ENCODE data around the gene ITGA7.

The ITGA7 gene, protein sequence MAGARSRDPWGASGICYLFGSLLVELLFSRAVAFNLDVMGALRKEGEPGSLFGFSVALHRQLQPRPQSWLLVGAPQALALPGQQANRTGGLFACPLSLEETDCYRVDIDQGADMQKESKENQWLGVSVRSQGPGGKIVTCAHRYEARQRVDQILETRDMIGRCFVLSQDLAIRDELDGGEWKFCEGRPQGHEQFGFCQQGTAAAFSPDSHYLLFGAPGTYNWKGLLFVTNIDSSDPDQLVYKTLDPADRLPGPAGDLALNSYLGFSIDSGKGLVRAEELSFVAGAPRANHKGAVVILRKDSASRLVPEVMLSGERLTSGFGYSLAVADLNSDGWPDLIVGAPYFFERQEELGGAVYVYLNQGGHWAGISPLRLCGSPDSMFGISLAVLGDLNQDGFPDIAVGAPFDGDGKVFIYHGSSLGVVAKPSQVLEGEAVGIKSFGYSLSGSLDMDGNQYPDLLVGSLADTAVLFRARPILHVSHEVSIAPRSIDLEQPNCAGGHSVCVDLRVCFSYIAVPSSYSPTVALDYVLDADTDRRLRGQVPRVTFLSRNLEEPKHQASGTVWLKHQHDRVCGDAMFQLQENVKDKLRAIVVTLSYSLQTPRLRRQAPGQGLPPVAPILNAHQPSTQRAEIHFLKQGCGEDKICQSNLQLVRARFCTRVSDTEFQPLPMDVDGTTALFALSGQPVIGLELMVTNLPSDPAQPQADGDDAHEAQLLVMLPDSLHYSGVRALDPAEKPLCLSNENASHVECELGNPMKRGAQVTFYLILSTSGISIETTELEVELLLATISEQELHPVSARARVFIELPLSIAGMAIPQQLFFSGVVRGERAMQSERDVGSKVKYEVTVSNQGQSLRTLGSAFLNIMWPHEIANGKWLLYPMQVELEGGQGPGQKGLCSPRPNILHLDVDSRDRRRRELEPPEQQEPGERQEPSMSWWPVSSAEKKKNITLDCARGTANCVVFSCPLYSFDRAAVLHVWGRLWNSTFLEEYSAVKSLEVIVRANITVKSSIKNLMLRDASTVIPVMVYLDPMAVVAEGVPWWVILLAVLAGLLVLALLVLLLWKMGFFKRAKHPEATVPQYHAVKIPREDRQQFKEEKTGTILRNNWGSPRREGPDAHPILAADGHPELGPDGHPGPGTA

DNA sequence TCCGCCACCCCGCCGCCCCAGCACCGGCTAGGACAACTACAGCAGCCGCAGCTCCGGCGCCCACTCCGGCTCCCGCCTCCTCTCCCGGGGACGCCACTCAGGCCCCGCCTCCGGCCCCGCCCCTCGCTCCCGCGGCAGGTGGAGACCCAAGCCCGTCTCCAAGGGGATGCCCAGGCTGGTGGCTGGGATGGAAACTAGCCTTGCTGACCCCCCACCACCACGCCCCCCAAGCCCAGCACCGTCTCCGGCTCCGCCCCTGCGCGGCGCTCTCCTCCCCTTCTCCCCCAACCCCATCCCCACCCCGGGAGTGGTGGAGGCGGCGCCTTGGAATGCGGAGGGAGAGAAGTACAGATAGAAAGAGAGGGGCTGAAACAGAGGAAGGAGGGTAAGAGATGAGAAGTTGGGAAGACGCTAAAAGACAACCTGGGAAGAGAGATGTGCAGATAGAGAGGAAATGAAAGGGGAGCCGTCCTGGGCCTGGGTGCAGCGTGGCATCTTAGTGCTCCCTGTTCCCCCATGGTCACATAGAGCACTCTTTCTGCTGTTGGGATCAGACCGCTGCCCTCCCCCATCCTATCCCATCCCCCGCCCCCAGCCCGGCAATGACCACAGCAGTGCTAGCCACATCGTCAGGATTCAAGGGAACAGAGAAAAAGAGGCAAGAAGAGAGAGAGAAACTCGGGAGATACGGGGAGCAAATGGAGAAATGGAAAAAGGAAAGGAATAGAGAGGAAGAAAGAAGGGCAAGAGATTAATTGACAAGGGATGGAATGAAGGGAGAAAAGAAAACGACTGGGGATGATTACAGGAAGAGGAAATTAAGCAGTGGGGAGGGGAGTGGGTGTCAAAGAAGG lies at the start of gene ITGA7:
ITGA7 (minus strand) TSS at position 64 of the 854 bp plus-strand sequence. CDS start 222 bp downstream, outside the sequence.
- DNase-seq (ENCODE audit: low read depth) = no peak

DNA sequence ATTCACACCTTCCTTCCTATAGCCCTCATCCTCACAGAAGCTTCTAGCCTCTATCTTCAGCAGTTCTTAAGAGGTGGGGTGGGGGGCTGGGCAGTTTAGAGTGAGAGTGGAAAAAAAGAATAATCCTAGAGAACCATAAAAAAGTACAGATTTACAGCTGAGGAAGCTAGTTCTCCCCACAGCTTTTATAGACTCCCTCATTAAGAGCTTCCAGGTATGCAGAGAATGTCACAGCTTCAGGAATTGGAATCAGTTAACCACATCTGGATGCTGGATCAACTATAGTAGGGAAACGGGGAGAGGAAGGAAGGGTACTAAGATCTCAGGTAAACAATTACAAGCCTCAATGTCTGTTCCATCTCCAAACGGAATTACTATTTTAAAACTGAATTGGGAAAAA lies 47.5 kb upstream of the ITGA7 start:
- no peak for DNase-seq (ENCODE audit: low read depth)

DNA sequence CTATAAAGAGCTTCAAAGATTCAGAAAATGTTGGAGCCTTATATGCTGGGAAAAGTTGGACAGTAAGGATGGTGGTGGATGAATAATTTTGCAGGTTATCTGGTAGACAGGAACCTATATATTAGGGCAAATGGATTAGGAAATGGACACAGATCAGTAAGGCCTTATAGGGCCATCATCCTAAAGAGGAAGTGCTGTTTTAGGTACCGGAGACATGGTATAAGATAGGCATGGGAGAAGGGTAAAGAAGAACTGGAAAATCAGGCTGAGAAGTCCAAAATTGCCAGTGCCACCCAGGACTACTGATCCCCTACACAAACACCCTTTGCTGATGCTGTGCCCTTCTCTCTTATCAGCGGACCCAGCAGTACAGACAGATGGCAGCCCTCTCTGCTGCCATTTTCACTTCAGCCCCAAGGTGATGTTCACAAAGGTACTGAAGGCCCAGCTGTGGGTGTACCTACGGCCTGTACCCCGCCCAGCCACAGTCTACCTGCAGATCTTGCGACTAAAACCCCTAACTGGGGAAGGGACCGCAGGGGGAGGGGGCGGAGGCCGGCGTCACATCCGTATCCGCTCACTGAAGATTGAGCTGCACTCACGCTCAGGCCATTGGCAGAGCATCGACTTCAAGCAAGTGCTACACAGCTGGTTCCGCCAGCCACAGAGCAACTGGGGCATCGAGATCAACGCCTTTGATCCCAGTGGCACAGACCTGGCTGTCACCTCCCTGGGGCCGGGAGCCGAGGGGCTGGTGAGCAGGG lies 40.7 kb upstream of the ITGA7 start:
- DNase-seq (ENCODE audit: low read depth) = no peak

DNA sequence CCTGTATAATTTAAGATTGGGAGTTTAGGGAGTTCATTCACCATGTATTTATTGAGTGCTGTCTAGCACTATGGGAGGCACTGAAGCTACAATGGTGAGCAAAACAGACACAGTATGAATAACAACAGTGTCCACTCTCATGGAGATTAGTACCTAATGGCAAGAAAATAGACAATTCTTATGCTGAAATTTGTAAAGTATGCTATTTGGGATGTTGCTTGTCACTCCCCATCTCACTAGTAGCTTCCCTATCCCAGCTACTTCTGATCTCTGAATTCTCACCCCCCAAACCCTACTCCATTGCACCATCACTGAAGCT lies 39.2 kb upstream of the ITGA7 start:
- DNase-seq (ENCODE audit: low read depth) = no peak

DNA sequence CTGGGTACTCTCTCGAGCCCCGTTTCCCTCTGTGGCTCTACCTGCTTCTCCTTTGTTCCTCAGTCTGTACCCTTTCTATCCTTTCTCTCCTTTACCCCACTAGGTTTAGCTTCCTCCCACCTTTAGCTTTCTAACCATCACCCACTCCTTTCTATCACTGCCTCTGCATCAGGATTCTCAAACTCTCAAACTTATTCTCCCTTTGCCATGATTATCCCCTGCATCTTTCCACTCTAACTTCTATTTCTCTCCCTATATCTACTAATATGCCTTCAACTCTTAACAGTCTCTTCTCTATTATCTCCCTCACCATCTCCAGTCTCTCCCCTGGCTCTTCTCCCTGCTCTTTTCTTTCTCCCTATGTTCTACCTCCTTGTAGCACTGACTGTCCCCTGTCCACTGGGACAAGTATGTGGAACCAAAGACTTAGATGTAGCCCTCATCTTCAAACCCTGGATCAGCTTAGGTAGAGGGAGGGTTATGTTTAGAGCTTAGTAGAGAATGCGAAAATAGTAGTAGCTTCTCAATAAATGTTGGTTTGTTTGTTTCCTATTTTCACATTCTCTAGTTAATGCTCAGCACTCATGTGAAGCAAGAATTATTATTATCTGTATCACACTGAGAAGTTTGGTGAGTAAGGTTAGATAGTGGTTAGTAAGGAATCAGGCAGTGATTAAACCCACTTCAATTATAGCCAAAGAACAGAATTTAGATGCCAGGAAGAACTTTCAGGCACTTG lies 38.6 kb upstream of the ITGA7 start:
- DNase-seq (ENCODE audit: low read depth) = no peak

DNA sequence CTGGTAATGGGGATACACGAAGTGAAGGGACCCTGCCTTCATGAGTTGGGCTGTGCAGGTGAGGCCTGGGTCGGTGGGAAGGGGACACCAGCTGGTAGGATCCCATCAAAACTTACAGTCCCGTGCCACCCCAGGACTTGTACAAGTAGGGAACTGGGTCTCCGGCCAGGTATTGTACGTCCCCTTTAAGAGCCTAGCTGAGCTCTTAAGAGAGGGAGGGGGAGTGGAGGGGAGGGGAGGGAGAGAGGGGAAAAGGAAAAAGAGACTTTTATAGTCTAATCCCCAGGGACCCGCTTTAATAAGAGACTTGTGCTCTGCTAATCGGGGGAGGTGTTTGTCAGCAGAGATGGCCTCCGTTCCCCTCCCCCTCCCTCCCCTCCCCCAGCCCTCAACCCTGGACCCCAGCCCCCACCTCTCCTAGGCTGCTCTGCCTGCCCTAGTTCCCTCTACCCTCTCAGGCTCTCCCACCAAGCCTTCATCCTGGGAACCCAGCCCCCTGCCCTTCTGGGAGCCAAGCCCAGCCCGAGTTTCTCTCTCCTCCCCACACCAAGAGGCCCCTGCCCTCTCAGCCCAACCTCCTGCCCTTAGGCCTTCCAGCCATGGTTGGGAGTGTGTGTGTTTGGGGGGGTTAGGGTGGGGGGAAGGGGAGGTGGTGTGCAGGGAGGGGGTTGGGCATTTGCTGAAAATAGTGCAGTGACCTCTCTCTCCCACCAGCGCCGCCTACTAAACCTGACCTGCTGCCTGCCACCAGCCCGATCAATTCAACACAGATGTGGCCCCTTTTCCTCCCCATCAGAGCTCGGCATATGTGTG lies 37.9 kb upstream of the ITGA7 start:
- DNase-seq (ENCODE audit: low read depth) = no peak

DNA sequence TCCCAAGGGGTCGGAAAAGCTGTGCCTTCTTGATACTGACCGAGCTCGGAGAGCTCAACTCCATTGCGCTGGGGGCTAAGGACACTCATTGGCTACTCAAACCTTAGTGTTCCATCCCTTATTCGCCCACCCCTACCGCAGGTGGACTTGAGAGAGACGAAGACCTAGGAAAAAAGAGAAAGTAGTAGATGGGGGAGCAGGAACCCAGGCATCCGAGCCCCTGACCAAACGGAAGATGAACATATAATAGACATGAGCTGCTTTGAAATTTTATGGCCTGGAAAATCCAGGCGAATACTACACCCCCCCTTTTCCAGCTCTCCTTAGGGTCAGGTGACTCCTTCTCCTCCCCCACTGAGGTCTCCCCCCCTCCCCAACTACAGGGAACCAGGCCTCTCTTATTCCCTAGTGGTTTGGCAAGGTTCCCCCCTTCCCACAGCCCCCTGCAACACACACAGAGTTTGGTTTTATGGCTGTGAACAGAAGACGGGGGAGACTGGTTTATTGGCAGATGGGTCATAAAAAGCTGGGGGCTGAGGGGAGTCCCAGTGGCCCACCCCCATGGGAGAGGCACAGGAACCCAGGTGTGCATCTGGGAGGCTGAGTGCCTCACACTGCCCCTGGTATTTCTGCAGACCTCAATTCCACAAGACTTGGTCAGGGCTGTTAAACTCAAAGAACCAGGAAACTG lies 36.8 kb upstream of the ITGA7 start:
- no peak for DNase-seq (ENCODE audit: low read depth)

DNA sequence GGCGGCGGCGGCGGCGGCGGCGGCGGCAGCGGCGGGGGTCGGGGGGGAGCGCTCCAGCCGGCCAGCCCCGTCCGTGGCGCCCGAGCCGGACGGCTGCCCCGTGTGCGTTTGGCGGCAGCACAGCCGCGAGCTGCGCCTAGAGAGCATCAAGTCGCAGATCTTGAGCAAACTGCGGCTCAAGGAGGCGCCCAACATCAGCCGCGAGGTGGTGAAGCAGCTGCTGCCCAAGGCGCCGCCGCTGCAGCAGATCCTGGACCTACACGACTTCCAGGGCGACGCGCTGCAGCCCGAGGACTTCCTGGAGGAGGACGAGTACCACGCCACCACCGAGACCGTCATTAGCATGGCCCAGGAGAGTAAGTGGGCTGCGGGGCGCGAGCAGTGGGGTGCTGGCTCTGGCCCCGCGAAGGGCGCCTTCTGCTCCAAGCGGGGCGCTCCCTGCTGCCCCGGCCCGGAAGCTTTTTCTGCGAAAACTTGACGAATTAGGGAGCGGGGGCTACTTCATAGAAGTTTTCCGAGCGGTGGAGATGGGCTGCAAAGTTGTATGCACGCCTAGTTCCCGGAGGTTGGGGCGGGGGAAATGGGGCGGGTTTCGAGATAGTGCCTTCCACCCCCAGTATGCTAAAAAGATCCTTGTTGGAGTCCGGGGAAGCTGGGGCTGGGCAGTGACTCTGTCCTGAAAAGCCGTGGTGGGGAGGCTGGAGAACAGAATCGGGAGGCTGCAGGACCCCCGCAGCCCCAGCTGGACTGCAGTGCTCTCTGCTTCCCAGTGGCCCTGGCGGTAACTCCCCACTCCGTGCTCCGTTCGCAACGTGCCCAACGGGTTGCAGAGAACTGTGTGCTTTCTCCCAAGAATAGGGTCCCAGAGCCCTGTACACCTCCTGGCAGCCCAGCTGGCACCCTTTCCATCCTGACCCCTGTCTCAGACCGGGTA lies 36.0 kb upstream of the ITGA7 start:
- no peak for DNase-seq (ENCODE audit: low read depth)

DNA sequence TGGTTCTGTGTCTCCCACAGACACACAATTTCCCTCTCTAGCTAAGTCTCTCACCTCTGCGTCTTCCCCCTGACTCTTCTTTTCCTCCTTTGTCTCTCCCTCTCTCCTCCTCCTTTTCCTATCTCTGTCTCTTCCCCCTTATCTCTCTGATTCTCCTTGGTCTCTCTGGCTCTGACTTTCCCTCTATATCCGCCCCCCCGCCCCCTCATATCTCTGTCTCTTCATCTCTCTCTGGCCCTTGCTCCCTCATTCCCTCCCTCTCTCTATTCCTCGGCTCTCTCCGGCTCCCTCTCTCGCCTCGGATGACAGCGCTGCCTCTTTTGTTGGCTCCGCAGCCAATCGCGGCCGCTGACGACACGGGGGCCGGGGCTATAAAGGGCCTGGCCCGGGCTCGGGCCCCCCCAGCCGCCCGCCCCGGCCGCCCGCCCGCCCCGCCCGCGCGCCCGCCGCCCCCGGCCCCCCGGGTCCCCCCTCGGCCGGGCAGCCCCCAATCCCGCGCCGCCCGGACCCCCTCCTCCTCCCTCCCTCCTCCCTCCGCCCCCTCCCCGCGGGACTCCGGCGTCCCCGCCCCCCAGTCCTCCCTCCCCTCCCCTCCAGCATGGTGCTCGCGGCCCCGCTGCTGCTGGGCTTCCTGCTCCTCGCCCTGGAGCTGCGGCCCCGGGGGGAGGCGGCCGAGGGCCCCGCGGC lies 35.2 kb upstream of the ITGA7 start, which contains the start of gene GDF11:
GDF11 (plus strand) TSS at position 404 of the 687 bp plus-strand sequence; CDS start at position 599, 195 bp downstream.
- no peak for DNase-seq (ENCODE audit: low read depth)

DNA sequence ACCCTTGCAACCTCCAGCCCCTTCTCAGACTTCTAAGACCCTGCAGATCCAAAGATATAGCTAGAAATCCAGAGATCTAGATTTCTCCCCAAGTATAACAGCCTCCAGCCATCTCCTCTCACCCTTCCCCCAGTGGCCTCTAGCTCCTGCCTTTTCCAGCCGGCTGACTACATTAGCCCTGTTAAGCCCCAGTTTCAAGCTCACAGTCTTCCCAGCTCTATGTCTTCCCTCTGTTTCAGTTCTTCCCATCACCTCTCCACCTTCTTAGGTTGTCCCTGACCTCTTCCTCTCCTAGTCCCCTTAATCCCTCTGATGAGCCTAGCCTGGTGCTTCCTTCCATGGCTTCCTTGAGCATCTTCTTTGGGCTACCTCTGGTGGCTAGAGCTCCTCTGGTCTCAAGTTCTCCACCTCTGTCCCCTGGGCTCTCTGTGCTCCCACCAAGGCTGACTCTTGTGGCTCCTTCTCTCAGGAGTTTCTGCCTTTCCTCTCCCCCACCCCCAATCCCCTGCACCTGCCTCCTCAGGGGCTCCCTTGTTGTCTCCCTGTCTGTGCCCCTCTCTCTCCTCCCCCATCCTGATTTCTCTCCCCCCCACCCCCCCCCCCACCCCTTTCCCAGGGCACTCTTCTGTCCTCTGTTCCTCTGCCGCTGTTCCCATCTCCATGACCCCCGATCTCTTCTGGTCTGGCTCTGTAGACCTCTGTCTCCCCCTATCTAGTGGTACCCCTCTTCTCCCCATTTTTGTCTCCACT lies 34.4 kb upstream of the ITGA7 start:
- no peak for DNase-seq (ENCODE audit: low read depth)

DNA sequence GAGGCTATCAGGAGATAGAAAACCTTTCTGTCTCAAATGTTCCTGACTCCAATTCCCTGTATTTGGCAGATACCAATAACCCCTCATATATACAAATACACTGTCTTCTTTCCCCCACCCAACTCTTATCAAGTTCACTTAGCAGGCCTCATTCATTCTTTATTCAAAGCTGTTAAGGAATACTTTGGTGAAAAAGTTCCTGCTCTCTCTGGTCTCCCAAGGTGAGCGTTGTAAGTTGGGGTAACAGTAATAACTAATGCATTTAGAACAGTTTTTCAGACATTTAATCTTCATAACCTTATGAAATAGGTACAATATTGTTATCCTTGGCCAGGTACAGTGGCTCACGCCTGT lies 31.3 kb upstream of the ITGA7 start:
- DNase-seq (ENCODE audit: low read depth) = no peak

DNA sequence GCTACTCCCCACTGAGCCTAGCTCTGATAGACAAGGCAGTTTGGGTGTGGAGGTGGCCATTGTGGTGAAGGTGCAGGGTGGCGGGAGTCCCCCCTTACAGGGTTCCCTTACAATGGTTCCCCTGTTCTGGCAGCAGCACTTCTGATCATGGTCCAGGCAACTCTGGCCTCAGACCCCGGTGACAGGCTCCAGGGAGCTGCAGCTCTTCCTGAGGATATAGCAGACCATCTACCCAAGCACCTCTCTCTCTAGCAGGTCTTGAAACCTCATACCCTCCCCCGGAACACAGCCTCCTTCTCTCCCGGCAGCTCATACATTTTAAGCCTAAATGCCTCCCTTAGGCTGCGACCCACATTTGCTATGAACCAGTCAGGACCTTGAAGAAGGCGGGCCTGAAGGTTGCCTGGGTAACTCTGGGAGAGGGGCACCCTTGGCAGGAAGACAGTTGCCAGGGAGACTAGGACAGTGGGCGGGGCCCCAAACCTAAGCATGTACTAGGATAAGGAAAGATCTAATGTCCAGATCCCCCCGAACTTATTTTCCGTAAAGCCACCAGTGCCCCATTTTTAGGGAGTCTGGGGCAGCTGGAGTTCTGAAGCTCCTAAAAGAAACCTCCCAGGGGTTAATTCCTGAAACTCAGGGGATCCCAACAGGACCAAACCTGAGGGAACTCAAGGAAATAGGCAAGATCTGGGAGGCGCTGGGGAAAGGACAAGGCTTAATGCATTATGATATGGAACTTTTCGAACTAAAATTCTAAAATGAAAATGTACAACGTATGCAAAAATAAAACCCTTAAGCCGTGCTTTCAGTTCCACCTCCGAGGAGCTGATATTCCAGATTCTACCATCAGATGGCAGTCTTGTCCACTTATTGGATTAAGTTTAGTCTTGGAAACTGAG lies 30.7 kb upstream of the ITGA7 start:
- DNase-seq (ENCODE audit: low read depth) = no peak

DNA sequence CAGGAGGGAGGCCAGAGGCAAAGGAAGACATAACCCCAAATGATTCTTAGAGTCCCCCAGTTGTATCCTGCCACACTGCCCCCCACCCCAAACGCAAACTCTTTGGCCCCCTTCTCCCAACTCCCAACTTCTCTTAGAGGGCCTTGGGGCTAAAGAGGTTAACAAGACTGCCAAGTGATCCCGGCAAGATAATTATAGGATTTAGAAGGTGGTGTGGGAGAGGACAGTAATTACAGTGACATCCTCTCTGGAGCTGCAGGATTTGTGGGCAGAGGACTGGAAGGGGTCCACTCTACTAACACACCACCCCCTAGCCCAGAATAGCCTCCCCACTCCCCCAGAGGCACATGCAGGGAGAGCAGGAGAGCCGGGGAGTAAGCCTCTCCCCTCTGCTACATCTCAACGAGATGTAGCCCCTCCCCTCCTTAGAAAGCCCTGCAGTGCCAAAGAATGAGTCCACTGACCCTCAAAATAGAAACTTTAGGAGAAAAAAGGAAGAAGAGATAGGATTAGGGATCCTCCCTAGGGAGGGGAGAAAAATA lies 29.9 kb upstream of the ITGA7 start:
- no peak for DNase-seq (ENCODE audit: low read depth)

DNA sequence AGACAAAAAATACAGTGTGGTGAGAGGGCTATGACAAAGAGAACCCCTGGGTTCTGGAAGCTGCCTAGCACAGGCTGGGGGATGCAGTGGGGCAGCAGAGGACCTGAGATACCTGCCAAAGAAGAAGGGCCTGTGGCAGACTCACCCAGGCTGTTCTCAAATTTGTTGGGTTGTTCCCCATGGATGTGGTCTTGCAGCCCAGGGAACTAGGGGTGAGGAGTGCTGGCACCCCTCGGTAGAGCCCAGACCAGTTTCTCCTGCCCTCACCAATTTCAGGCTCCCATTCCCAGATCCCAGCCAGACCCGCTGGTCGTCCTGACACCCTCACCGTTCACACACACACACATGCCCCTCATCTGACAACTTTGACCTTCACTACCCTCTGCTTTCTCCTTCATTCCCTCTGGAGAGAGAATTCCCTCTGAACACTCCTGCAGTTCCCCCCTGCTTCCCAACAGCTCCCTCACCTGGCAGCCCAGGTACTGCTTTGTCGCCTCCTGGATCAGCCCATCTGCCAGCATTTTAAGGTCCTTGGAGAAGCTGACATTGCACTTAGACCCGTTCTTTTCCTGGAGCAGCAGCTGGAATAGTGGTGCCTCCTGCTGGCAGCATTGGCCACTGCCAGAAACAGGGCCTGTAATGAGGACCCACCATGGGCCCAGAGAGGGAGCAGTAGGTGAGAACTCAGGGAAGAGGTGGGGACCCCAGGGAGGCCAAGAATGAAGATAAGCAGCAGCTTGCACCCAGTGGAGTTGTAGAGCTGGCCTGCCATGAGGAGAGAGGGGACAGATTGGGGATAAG lies 29.3 kb upstream of the ITGA7 start:
- no peak for DNase-seq (ENCODE audit: low read depth)

Measured in GM04503 (cell line).